Glomerular endothelial cell (primary cell): ENCODE results near the gene ASF1A. TPM values are rescaled to one million over a fixed set of nuclear protein-coding genes. Genes with fewer than 3 reads are reported as not detected.

Experiments
- DNase-seq: peaks from one replicate; pipeline ENCODE4 v3.0.0-alpha.2; 2011; ENCODE audit warnings: low read depth, low spot score; ENCODE audit errors: extremely low read depth
- total RNA-seq: library from RNA; depleted of rRNA; stranded (reverse); fragments of >200 nt; gene quantifications from 2 replicates; pipeline ENCODE4 v1.2.3, GENCODE V29; 2015

Gene ASF1A
- total RNA-seq, 1 donor from 2014 or later, result 14.1 TPM

DNA sequence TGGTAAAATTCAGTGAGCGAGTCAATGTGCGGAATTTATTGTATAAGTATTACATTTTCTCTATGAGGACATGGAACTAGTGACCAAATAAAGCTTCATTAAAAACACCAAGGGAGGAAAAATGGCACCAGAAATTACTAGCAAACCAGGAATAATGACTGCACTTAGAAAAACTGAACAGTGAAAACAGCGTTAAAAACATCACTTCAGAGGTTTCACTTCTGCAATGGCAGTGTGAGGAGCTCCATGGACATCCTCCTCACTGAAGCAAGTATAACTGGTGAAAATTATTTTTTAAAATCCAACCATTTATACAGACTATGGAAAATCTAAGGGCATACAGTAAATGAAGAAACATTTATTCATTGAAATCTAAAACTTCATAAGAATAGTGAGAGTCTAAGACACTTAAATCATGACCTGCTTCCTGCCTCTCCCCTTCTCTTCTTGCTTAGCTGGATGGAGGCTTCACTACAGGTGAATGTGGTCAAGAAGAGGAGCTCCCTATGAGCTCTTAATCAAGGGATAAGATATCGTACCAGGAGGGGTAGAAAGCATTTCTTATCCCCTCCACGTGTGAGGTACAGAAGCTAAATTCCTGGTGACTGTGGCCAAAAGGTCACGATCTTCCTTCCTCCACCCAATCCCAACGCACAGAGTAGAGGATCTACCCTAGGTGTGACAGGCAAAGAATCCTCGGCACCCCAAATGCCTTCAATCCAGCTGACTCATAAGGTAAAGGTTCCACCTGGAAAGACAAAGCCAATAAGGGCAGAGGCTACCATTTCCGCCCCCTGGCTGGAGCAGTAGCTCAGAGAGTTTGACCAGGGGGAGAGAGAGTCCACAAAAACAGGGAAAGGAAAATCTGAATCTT, 12.3 kb upstream of the ASF1A start:
- DNase-seq, result no peak

DNA sequence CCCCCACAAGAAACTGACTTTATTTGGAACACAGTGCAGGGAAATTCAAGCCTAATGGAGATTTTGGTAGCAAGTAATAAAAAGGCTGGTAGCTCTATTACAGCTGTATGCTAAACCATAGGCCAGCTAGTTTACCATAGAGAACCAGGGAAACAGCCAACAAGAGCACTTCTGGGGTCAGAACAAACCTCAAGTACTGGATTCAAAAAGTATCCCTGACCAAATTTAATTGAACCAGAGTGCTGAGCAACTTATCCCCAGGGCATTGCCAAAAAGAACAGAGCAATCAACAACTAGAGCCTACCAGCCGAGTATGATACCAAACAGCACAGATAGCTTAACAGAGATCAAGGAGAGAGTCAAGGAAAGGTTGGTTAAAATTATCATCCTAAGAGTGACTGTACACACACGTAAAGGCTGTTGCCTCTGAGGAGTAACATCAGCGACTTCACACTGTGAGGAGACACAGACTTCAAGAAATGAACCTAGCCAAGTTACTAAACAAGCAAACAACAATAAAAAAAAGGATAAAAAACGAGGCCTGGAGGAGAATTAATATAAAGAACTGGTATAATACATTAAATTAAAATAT, 11.5 kb upstream of the ASF1A start:
- no peak for DNase-seq

DNA sequence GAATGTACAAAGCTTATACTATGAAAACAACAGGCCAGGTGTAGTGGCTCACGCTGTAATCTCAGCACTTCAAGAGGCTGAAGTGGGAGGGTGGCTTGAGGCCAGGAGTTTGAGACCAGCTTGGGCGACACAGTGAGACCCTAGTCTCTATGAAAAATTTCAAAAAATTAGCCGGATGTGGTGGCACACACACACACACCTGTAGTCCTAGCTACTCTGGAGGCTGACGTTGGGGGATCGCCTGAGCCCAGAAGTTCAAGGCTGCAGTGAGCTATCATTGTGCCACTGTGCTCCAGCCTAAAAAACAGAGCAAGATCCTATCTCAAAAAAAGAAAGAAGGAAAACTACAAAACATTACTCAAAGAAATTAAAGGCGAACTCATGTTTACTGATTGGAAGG, 7.3 kb upstream of the ASF1A start:
- no peak for DNase-seq

DNA sequence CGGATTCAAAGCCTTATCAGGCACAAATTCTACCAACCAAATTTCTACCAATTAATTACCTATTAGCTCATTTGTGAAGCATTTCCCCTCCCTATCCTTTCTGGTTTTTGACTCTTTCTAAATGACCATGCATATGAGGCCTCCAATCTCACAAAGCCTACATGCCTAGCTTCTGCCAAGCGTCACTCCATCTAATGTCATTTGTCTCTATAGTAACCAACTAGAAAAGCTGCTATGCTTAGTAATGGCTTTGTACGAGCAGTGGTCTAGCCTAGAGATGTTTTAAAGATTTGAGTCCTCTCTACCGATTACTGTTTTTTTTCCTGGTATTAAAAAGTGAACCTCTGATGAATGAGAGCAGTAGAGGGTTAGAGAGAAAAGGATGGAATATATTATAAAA, 4.8 kb upstream of the ASF1A start:
- no peak for DNase-seq

DNA sequence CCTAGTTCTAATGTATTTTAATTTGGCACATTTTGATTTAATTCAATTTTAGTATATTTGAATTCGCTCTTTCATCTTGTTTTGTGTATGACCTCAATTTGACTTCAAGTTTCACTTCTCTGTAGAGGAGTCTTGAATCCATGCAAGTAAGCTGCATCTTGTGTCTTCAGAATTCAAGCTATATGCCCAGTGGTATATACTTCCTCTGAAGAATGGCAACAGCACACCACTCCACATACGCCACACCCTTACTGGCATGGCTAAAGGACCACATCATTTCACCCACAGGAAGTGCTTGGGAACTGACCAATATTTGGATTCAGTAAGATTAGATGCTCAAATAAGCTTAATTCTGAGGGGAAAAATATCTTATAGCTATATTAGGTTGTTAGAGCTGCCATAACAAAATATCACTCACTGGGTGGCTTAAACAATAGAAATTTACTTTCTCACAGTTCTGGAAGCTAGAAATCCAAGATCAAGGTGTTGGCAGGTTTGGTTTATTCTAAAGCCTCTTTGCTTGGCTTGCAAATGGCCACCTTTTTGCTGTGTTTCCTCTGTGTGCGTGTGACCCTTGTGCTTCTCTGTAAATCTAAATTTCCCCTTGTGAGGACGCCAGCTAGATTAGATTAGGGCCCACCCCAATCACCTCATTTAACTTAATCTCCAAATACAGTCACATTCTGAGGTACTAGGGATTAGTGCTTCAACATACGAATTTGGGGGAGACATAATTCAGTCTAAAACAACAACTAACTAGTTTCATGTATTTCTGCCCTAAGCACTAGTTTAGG, 2.8 kb upstream of the ASF1A start:
- no peak for DNase-seq

GRCh38 chr6:118892355-118892991, 1.5 kb upstream of the ASF1A start:
- DNase-seq, result no peak

GRCh38 chr6:118893064-118893806, 717 bp upstream of the ASF1A start:
- no peak for DNase-seq

DNA sequence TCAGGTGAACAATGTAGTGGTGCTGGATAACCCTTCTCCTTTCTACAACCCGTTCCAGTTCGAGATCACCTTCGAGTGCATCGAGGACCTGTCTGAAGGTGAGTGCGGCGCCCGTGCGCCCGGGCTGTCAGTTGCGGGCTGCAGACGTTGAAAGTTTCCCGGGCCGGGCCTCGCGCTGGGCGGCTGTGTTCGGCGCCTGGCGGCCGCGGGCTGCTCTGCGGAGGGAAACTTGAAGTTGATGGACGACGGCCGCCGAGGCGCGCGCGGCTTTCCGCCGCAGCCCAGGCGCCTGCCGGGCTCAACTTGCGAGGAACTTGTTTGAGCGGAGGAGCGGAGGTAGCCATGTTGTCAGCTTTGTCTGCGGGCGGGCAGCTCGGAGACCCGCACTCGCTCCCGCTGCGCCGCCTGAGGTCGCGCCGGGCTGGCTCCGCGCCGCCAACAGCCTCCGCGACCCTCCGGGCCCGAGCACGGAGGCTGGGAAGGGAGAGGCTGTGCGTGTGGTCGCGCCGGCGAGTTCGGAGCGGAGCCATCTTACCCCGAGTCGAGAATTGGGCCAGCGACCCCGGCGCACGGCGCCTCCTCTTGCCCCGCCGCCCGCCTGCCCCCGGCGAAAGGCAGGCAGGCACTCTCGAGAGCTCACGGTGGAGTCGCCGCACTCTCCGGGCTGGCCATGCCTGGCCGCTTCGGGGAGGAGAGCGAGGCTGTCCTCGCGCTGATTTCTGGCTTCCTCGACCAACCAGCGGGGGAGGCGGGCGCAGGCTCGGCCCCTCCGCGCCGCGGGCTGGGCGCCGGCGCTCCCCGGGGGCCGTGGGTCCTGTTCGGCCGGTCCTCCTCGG, 691 bp downstream of the ASF1A start:
- DNase-seq, result no peak

- DNase-seq, result no peak
Measured at GRCh38 chr6:118895261-118895560, 1.3 kb downstream of the ASF1A start.

- no peak for DNase-seq
Measured at GRCh38 chr6:118895859-118896258, 1.9 kb downstream of the ASF1A start.

DNA sequence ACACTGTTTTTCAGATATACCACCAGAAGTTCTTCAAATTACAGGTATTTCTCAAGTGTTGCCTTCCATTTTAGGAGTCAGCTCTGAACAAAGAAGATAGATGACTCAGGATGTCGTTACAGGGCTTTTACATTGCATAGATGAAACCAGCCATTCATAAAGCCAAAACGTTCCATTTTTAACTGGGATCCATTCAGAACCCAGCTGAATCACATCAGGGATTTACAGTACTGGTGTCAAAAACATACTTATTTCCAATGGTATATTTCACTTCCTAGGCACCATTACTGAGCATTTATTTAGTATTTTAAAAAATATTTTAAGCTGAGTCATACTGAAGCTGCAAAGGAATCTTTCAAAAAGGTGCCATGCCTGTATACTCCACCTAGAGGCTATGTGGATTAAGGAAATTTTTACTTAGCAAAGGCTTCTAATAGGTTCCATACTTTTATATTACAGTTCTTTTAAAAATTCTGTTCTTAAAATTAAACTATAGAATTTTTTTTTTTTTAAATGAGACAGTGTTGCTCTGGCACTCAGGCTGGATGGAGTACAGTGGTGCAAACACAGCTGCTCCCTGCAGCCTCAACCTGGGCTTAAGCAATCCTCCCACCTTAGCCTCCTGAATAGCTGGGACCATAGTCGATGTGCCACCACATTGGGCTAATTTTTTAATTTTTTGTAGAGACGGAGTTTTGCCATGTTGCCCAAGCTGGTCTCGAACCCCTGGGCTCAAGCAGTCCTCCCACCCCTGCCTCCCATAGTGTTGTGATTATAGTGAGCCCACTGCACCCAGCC, 2.6 kb downstream of the ASF1A start:
- peak; percentile 61 for DNase-seq

DNA sequence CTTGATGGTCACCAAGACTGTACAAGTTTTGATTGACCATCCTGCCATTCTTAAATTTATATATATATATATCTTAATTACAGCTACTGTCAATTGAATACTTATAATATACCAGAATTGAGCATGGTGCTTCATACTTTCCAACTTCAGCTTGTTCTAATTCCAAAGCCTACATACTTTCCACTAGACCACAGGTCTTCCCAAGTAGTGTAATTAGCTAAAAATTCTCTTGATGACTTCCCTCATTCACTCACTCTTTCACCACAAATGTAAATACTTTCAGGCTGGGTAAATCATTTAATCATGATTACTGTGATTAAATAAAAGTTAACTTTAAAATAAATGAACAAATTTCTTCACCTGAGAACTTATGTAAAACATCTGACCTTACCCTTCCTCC, 3.4 kb downstream of the ASF1A start:
- no peak for DNase-seq

GRCh38 chr6:118899948-118900347, 6.0 kb downstream of the ASF1A start:
- no peak for DNase-seq

- DNase-seq, result no peak
Measured at GRCh38 chr6:118902726-118903125, 8.8 kb downstream of the ASF1A start.

GRCh38 chr6:118903138-118903537, 9.2 kb downstream of the ASF1A start:
- DNase-seq, result no peak

DNA sequence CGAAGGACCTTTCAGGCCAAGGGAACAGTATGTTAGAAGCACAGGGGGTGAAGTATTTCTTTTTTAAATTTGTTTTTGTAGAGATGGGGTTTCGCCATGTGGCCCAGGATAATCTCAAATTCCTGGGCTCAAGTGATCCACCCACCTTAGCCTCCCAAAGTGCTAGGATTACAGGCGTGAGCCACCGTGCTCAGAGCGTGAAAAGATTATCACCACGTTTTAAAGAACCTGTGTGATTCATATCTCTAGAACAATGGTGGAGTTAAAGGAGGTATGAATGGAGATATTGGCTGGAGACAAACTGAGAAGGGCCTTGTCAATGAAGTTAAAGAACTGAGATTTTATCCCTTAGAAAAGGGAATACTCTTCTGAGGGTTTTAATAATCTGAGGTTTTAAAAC, 9.7 kb downstream of the ASF1A start:
- no peak for DNase-seq

GRCh38 chr6:118905084-118905483, 11.1 kb downstream of the ASF1A start:
- no peak for DNase-seq

GRCh38 chr6:118905851-118906250, 11.9 kb downstream of the ASF1A start:
- DNase-seq, result no peak

GRCh38 chr6:118908441-118908840, 14.5 kb downstream of the ASF1A start:
- DNase-seq, result no peak
